Measurements from ENCODE around the gene ZNF195.
"Not testable (repeated sequence)": the region's sequence is repeated elsewhere in the genome, so short reads cannot be mapped to it uniquely, and the experiment has no call there.

- not testable (repeated sequence) for TF ChIP-seq CTCF (IDR thresholded peaks at IDR 0.05); ZNF232 (CRISPR knock-in tag; IDR thresholded peaks at IDR 0.05); FOXP1 (CRISPR knock-in tag; IDR thresholded peaks at IDR 0.05; ENCODE audit: borderline replicate concordance); ARID4B (CRISPR knock-in tag; IDR thresholded peaks at IDR 0.05; ENCODE audit: borderline replicate concordance); ZBTB43 (CRISPR knock-in tag; IDR thresholded peaks at IDR 0.05); TCF7 (CRISPR knock-in tag; IDR thresholded peaks at IDR 0.05; ENCODE audit: low read depth); GABPB1 (CRISPR knock-in tag; IDR thresholded peaks at IDR 0.05); MYBL2 (CRISPR knock-in tag; IDR thresholded peaks at IDR 0.05); CBFB (CRISPR knock-in tag; IDR thresholded peaks at IDR 0.05; ENCODE audit: low read depth); CREB1 (CRISPR knock-in tag; IDR thresholded peaks at IDR 0.05); ZNF512 (CRISPR knock-in tag; IDR thresholded peaks at IDR 0.05; ENCODE audit: borderline replicate concordance)
- TF ChIP-seq, protein P1, sequence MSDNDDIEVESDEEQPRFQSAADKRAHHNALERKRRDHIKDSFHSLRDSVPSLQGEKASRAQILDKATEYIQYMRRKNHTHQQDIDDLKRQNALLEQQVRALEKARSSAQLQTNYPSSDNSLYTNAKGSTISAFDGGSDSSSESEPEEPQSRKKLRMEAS (CRISPR knock-in tag; IDR thresholded peaks at IDR 0.05): not testable (repeated sequence)
- TF ChIP-seq, protein P2, sequence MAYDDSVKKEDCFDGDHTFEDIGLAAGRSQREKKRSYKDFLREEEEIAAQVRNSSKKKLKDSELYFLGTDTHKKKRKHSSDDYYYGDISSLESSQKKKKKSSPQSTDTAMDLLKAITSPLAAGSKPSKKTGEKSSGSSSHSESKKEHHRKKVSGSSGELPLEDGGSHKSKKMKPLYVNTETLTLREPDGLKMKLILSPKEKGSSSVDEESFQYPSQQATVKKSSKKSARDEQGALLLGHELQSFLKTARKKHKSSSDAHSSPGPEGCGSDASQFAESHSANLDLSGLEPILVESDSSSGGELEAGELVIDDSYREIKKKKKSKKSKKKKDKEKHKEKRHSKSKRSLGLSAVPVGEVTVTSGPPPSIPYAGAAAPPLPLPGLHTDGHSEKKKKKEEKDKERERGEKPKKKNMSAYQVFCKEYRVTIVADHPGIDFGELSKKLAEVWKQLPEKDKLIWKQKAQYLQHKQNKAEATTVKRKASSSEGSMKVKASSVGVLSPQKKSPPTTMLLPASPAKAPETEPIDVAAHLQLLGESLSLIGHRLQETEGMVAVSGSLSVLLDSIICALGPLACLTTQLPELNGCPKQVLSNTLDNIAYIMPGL (CRISPR knock-in tag; IDR thresholded peaks at IDR 0.05): not testable (repeated sequence)
- TF ChIP-seq, protein P3, sequence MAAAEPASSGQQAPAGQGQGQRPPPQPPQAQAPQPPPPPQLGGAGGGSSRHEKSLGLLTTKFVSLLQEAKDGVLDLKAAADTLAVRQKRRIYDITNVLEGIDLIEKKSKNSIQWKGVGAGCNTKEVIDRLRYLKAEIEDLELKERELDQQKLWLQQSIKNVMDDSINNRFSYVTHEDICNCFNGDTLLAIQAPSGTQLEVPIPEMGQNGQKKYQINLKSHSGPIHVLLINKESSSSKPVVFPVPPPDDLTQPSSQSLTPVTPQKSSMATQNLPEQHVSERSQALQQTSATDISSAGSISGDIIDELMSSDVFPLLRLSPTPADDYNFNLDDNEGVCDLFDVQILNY (CRISPR knock-in tag; IDR thresholded peaks at IDR 0.05): not testable (repeated sequence)
These were observed 34.7 kb upstream of the ZNF195 start for GRCh38 chr11:3413666-3414065.

Data from WTC11 (cell line).